SK-N-SH treated with all-trans-retinoic acid at 6 μM for 48 hours (cell line): ENCODE results near the gene INKA1.

ENCODE experiments used
- ATAC-seq: fragments of 200-7000 bp; cut with Tn5 transposase; 3 replicates; pipeline ENCODE4 v1.9.1; 2020; ENCODE audit warnings: mild to moderate bottlenecking, moderate library complexity
- ARNTL ChIP-seq: fragments of 450-650 bp; formaldehyde crosslinking; IDR thresholded peaks from 2 replicates; pipeline ENCODE4 v1.5.0; 2020; ENCODE audit warnings: low read depth, mild to moderate bottlenecking, moderate library complexity, borderline replicate concordance
- CREB5 ChIP-seq: fragments of 250-450 bp; sonication (Bioruptor Pico); IDR thresholded peaks from 2 replicates; pipeline ENCODE4 v1.5.1; 2020; ENCODE audit warnings: low read depth, mild to moderate bottlenecking, moderate library complexity
- CSDC2 ChIP-seq: fragments of 250-450 bp; sonication (Bioruptor Pico); IDR thresholded peaks from 2 replicates; pipeline ENCODE4 v1.5.0; 2020; ENCODE audit warnings: mild to moderate bottlenecking, moderate library complexity
- ESRRG ChIP-seq: fragments of 250-450 bp; sonication (Bioruptor Pico); IDR thresholded peaks from 2 replicates; pipeline ENCODE4 v1.6.1; 2021; ENCODE audit warnings: mild to moderate bottlenecking
- GLIS3 ChIP-seq: fragments of 250-450 bp; sonication (Bioruptor Pico); IDR thresholded peaks from 2 replicates; pipeline ENCODE4 v1.5.0; 2020; ENCODE audit warnings: mild to moderate bottlenecking, moderate library complexity
- ISL1 ChIP-seq: fragments of 250-450 bp; sonication (Bioruptor Pico); IDR thresholded peaks from 2 replicates; pipeline ENCODE4 v2.1.2; 2022; ENCODE audit warnings: mild to moderate bottlenecking, moderate library complexity
- OSR1 ChIP-seq: fragments of 250-450 bp; sonication (Bioruptor Pico); IDR thresholded peaks from 2 replicates; pipeline ENCODE4 v1.8.0; 2022; ENCODE audit warnings: moderate library complexity, mild to moderate bottlenecking, inconsistent platforms
- PATZ1 ChIP-seq: fragments of 250-450 bp; sonication (Bioruptor Pico); IDR thresholded peaks from 2 replicates; pipeline ENCODE4 v1.8.0; 2020; ENCODE audit warnings: mild to moderate bottlenecking, moderate library complexity, borderline replicate concordance
- PPARA ChIP-seq: fragments of 250-450 bp; sonication (Bioruptor Pico); IDR thresholded peaks from 2 replicates; pipeline ENCODE4 v1.5.0; 2020; ENCODE audit warnings: mild to moderate bottlenecking, borderline replicate concordance
- RARB ChIP-seq: fragments of 250-450 bp; sonication (Bioruptor Pico); IDR thresholded peaks from 2 replicates; pipeline ENCODE4 v1.8.0; 2021; ENCODE audit warnings: mild to moderate bottlenecking, moderate library complexity
- SNAI2 ChIP-seq: fragments of 250-450 bp; sonication (Bioruptor Pico); IDR thresholded peaks from 2 replicates; pipeline ENCODE4 v1.5.0; 2020; ENCODE audit warnings: mild to moderate bottlenecking, moderate library complexity
- TCF4 ChIP-seq: fragments of 250-450 bp; sonication (Bioruptor Pico); IDR thresholded peaks from 2 replicates; pipeline ENCODE4 v1.8.0; 2021; ENCODE audit warnings: mild to moderate bottlenecking, moderate library complexity, borderline replicate concordance
- TOX ChIP-seq: fragments of 250-450 bp; sonication (Bioruptor Pico); IDR thresholded peaks from 2 replicates; pipeline ENCODE4 v1.8.0; 2021; ENCODE audit warnings: mild to moderate bottlenecking, moderate library complexity, borderline replicate concordance
- ZC3H10 ChIP-seq: fragments of 250-450 bp; sonication (Bioruptor Pico); IDR thresholded peaks from 2 replicates; pipeline ENCODE4 v1.5.1; 2021; ENCODE audit warnings: mild to moderate bottlenecking, moderate library complexity
- ZFP3 ChIP-seq: fragments of 250-450 bp; sonication (Bioruptor Pico); IDR thresholded peaks from 2 replicates; pipeline ENCODE4 v1.5.0; 2020; ENCODE audit warnings: mild to moderate bottlenecking, moderate library complexity
- ZFP30 ChIP-seq: fragments of 450-650 bp; formaldehyde crosslinking; IDR thresholded peaks from 2 replicates; pipeline ENCODE4 v1.5.0; 2022; ENCODE audit warnings: mild to moderate bottlenecking, moderate library complexity
- ZNF565 ChIP-seq: fragments of 450-650 bp; formaldehyde crosslinking; conservative IDR thresholded peaks from 2 replicates; pipeline ENCODE4 v1.5.0; 2020; ENCODE audit warnings: low read depth, mild to moderate bottlenecking, moderate library complexity
- TF ChIP-seq, protein P1 (sequence below): fragments of 250-450 bp; sonication (Bioruptor Pico); IDR thresholded peaks from 2 replicates; pipeline ENCODE4 v1.5.0; 2020; ENCODE audit warnings: mild to moderate bottlenecking, moderate library complexity
- TF ChIP-seq, protein P2 (sequence below): fragments of 250-450 bp; sonication (Bioruptor Pico); IDR thresholded peaks from 2 replicates; pipeline ENCODE4 v1.5.1; 2021; ENCODE audit warnings: mild to moderate bottlenecking, moderate library complexity

INKA1 gene

GRCh38 chr3:49790626-49791411 lies 12.2 kb upstream of the INKA1 start:
- ATAC-seq = no peak
- no peak for TF ChIP-seq ARNTL (CRISPR knock-in tag)
- no peak for TF ChIP-seq ESRRG (CRISPR knock-in tag)
- no peak for TF ChIP-seq PPARA (CRISPR knock-in tag)
- TF ChIP-seq RARB (CRISPR knock-in tag) = no peak
- TF ChIP-seq ZNF565 (CRISPR knock-in tag) = no peak
- no peak for TF ChIP-seq ZC3H10
- TF ChIP-seq ZFP3 (CRISPR knock-in tag) = no peak
- TF ChIP-seq, protein P1, sequence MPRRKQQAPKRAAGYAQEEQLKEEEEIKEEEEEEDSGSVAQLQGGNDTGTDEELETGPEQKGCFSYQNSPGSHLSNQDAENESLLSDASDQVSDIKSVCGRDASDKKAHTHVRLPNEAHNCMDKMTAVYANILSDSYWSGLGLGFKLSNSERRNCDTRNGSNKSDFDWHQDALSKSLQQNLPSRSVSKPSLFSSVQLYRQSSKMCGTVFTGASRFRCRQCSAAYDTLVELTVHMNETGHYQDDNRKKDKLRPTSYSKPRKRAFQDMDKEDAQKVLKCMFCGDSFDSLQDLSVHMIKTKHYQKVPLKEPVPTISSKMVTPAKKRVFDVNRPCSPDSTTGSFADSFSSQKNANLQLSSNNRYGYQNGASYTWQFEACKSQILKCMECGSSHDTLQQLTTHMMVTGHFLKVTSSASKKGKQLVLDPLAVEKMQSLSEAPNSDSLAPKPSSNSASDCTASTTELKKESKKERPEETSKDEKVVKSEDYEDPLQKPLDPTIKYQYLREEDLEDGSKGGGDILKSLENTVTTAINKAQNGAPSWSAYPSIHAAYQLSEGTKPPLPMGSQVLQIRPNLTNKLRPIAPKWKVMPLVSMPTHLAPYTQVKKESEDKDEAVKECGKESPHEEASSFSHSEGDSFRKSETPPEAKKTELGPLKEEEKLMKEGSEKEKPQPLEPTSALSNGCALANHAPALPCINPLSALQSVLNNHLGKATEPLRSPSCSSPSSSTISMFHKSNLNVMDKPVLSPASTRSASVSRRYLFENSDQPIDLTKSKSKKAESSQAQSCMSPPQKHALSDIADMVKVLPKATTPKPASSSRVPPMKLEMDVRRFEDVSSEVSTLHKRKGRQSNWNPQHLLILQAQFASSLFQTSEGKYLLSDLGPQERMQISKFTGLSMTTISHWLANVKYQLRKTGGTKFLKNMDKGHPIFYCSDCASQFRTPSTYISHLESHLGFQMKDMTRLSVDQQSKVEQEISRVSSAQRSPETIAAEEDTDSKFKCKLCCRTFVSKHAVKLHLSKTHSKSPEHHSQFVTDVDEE (CRISPR knock-in tag) = no peak
- TF ChIP-seq CSDC2 (CRISPR knock-in tag) = no peak
- TF ChIP-seq, protein P2, sequence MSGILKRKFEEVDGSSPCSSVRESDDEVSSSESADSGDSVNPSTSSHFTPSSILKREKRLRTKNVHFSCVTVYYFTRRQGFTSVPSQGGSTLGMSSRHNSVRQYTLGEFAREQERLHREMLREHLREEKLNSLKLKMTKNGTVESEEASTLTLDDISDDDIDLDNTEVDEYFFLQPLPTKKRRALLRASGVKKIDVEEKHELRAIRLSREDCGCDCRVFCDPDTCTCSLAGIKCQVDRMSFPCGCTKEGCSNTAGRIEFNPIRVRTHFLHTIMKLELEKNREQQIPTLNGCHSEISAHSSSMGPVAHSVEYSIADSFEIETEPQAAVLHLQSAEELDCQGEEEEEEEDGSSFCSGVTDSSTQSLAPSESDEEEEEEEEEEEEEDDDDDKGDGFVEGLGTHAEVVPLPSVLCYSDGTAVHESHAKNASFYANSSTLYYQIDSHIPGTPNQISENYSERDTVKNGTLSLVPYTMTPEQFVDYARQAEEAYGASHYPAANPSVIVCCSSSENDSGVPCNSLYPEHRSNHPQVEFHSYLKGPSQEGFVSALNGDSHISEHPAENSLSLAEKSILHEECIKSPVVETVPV = no peak

DNA sequence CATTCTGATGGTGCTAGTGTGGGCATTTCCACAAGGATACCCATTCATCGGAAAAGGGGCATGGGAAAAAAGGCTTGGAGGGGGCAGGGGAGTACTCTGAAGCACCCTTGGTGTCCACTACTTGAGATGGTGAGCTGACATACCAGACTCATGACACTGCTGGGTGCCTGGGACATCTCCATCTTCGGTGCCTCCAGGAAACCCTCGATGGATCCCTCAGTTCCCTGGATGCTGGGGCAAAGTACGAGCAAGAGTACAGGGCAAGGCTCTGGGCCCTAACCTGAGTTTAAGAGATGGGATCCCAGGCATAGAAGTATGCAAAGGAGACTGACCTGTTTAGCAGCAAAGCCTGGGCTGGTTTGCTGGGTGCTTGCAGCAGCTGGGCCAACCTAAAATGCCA lies 11.5 kb upstream of the INKA1 start:
- TF ChIP-seq ZFP30 = no peak
- TF ChIP-seq CSDC2 (CRISPR knock-in tag) = no peak
- TF ChIP-seq OSR1 = no peak
- TF ChIP-seq RARB (CRISPR knock-in tag) = no peak
- no peak for TF ChIP-seq ESRRG (CRISPR knock-in tag)
- ATAC-seq = no peak

GRCh38 chr3:49792371-49793150 lies 10.5 kb upstream of the INKA1 start:
- TF ChIP-seq ESRRG (CRISPR knock-in tag) = no peak
- no peak for TF ChIP-seq OSR1
- no peak for TF ChIP-seq CREB5 (CRISPR knock-in tag)
- TF ChIP-seq TCF4 (CRISPR knock-in tag) = no peak
- TF ChIP-seq GLIS3 = no peak
- no peak for TF ChIP-seq TOX (CRISPR knock-in tag)
- no peak for TF ChIP-seq ZNF565 (CRISPR knock-in tag)
- TF ChIP-seq SNAI2 = no peak
- TF ChIP-seq ISL1 (CRISPR knock-in tag) = no peak
- no peak for TF ChIP-seq ZFP30
- TF ChIP-seq ZFP3 (CRISPR knock-in tag) = no peak
- TF ChIP-seq, protein P2 = no peak
- TF ChIP-seq PATZ1 = no peak
- no peak for TF ChIP-seq ARNTL (CRISPR knock-in tag)

More at GRCh38 chr3:49792371-49793150, 10.5 kb upstream of the INKA1 start:
- ATAC-seq = no peak
